Measurements from ENCODE around the gene OR2J3.

The OR2J3 gene

DNA sequence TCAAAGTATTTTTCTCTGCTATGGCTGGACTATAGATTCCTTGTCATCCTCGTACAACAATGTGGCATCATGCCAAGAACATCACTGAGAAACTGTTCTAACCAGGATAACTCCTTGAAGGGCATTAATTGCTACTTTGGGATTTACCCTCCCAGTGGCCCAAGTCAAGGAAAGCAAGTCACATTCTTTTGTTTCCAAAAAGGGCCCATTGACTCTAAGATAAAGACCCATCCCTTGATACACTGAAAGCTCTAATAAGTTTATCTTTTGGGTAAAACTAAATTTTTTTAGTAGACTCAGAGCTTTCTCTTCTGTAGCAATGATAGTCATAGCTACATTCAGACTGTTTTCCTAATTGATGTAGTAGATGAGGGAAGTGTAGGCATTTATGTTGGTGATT lies at the start of gene OR2J3:
Gene OR2J3, plus strand, starts transcription at position 301 of the 400 bp plus-strand sequence. CDS start 3,833 bp downstream, outside the sequence.
- H3K27ac ChIP-seq, result no peak within 1 kb of the TSS
- TF ChIP-seq, protein P1, sequence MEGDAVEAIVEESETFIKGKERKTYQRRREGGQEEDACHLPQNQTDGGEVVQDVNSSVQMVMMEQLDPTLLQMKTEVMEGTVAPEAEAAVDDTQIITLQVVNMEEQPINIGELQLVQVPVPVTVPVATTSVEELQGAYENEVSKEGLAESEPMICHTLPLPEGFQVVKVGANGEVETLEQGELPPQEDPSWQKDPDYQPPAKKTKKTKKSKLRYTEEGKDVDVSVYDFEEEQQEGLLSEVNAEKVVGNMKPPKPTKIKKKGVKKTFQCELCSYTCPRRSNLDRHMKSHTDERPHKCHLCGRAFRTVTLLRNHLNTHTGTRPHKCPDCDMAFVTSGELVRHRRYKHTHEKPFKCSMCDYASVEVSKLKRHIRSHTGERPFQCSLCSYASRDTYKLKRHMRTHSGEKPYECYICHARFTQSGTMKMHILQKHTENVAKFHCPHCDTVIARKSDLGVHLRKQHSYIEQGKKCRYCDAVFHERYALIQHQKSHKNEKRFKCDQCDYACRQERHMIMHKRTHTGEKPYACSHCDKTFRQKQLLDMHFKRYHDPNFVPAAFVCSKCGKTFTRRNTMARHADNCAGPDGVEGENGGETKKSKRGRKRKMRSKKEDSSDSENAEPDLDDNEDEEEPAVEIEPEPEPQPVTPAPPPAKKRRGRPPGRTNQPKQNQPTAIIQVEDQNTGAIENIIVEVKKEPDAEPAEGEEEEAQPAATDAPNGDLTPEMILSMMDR (conservative IDR thresholded peaks at IDR 0.05), result no peak
- TF ChIP-seq ZFX (IDR thresholded peaks at IDR 0.05), result no peak

GRCh38 chr6:29071831-29072723 lies 35.8 kb upstream of the OR2J3 start:
- no peak for TF ChIP-seq ZFX (IDR thresholded peaks at IDR 0.05)
- TF ChIP-seq, protein P1 (conservative IDR thresholded peaks at IDR 0.05), result peak; percentile 84
- no peak overlapping the region for H3K27ac ChIP-seq

GRCh38 chr6:29079203-29079602 lies 28.7 kb upstream of the OR2J3 start:
- no peak for TF ChIP-seq ZFX (IDR thresholded peaks at IDR 0.05)
- TF ChIP-seq, protein P1 (conservative IDR thresholded peaks at IDR 0.05), result no peak
- no peak overlapping the region for H3K27ac ChIP-seq

GRCh38 chr6:29081312-29081711 lies 26.5 kb upstream of the OR2J3 start:
- no peak overlapping the region for H3K27ac ChIP-seq
- TF ChIP-seq, protein P1 (conservative IDR thresholded peaks at IDR 0.05), result no peak
- no peak for TF ChIP-seq ZFX (IDR thresholded peaks at IDR 0.05)

DNA sequence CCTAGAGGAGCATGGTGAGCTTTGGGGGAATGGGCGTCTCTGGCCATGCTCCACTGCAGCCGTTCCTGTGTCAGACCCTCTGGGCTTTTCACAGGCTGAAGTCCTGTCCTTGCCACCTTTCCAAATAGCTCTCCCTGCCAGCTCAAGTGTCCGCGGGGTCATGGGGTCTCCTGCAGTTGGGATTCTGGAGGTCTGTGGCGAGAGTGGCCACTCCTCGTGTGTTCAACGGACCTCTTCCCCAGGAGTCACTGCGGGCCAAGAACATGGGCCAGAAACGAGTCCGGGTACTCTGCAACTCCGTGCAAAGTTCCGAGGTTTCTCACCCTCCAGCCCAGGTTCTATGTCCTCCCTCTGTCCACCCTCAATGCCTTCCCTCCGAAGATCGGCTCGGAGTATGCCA lies 25.4 kb upstream of the OR2J3 start:
- no peak for TF ChIP-seq ZFX (IDR thresholded peaks at IDR 0.05)
- TF ChIP-seq, protein P1 (conservative IDR thresholded peaks at IDR 0.05), result no peak
- no peak overlapping the region for H3K27ac ChIP-seq

- TF ChIP-seq, protein P1 (conservative IDR thresholded peaks at IDR 0.05), result no peak
- no peak for TF ChIP-seq ZFX (IDR thresholded peaks at IDR 0.05)
- H3K27ac ChIP-seq, result no peak within 1 kb of the TSS
Observed at GRCh38 chr6:29087213-29087612, 20.6 kb upstream of the OR2J3 start, which contains the start of gene OR2B3. Gene OR2B3 (minus strand): TSS chr6:29087313. CDS start chr6:29087248, 65 bp downstream.

DNA sequence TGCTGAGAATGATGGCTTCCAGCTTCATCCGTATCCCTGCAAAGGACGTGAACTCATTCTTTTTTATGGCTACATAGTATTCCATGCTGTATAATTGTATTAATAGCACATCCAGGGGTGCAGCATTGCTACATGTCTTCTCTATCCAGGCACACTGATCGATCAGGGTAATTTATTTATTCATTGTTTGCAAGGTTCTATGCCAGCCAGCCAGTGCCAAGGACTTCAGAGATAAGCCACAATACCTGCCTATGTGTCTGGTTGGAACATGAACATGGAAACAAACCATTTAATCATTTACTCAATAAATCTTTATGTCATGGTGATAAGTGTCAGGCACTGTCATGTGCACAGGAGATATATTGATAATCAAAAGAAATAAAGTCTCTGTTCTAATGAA lies 14.9 kb upstream of the OR2J3 start:
- no peak overlapping the region for H3K27ac ChIP-seq
- TF ChIP-seq ZFX (IDR thresholded peaks at IDR 0.05), result no peak
- TF ChIP-seq, protein P1 (conservative IDR thresholded peaks at IDR 0.05), result no peak
